CD4-positive, alpha-beta T cell treated with Interleukin-17A for 4 hours (primary cell): Measurements from ENCODE around the gene TMEM69.
"Not testable (repeated sequence)": the region's sequence is repeated elsewhere in the genome, so short reads cannot be mapped to it uniquely, and the experiment has no call there.

Source experiments
- DNase-seq: peaks from one replicate; pipeline ENCODE4 v3.0.0-alpha.2; 2020; ENCODE audit warnings: mixed read lengths

The TMEM69 gene

DNA sequence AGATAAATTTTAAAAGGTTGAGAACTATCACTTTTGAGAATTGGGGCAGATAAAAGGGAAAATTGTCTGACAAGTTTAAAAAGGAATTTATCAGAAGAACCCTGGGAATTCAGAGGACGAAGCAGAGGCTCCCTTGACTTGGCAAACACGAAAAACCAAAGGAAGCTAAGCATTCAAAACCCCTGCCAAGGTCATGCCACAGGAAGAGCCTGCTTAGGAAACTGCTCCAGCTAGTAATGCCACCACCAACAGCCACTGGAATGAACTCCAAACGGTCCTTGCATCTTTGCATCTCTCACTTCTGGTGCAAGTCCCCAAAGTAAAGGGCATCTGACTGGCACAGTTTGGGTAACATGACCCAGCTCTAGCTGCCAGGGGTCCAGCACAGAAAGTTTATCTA lies 8.9 kb upstream of the TMEM69 start:
- no peak for DNase-seq

GRCh38 chr1:45682942-45683341 lies 5.0 kb upstream of the TMEM69 start:
- DNase-seq, result no peak

DNA sequence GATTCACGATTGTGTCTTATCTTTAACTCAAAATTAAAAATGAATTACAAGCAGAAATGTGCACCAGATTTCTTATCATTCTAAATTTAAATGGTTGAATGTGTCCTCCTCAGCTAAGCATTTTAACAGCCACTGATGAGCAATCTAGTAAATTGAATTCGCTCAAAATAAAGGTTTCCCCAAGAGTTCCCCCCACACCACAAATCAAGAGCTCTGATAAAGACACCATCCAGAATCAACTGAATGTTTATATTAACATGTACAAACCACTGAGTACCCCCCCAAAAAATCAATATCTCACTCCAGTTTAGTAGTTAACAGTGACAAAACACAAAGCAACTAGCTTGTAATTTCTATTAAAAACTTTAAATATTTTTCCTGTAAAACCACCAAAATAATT lies 3.6 kb upstream of the TMEM69 start:
- no peak for DNase-seq

DNA sequence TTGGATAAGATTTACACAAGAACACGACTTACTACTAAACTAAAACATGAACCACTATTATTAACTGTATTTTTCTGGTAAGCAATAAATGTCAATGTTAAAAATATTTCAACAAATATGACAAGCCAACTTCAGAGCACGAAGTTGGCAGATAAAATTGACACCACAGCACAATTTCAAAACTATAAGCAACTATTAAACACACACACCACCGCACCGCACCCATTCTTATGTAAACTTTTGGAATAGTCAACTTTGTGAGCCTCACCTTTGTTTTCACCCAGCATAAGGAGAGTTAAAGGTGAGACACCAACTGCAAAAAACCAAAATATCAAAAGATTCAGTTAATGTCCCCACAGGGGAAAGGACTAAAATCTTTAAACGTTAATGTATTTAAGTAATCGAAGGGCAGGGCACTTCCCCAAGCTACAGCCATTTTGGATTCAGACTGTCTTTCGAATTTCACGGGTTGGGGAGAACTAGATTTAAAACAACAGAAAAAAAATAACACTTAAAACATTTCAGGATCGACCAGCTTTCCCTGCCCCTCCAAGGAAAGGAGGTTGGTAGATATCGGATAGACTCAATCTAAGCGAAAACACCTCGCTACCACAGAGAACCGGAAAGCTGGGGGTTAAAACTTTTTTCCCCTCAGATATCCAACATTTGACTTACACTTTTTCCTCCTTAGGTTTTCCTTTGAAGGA lies 2.5 kb upstream of the TMEM69 start:
- no peak for DNase-seq

GRCh38 chr1:45686015-45686287 lies 2.0 kb upstream of the TMEM69 start:
- DNase-seq, result peak; percentile 78

DNA sequence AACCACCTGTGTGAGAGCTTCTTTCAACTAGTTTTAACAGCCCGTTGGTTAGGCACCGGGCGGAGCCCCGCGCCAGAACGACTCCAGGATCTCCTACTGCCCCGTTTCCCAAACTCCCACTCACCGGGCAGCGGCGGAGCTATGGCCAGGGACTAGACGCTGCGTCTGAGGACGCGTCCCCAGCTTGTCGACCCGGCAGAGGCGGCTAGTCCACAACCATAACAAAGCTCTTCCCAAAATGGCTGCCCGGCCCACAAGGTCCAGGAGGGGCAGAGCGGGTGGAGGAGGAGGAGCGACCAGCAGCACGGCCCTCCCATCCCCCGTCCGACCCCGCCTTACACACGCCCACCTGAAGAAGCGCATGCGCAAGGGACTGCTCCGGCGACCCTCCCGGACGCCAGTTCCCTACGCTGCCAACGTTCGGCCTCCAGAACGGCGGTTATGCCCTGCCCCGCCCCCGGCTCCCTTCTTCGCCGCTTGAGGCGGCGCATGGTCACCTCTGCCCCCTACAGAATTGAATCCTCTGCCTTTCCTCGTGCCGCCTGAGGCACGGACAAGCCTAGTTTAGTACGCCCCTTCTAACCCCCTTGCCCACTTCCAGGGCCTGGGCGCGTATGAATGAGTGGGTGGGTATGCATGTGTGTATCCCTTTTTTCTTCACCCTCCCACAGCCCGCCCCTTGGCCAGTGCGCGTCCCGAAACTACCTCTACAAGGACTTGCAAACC lies 1.5 kb upstream of the TMEM69 start, which contains the start of gene GPBP1L1:
TSS of gene GPBP1L1 (minus strand) at position 246 of the 726 bp plus-strand sequence. CDS start 27,446 bp downstream, outside the sequence.
- DNase-seq, result peak; percentile 97

DNA sequence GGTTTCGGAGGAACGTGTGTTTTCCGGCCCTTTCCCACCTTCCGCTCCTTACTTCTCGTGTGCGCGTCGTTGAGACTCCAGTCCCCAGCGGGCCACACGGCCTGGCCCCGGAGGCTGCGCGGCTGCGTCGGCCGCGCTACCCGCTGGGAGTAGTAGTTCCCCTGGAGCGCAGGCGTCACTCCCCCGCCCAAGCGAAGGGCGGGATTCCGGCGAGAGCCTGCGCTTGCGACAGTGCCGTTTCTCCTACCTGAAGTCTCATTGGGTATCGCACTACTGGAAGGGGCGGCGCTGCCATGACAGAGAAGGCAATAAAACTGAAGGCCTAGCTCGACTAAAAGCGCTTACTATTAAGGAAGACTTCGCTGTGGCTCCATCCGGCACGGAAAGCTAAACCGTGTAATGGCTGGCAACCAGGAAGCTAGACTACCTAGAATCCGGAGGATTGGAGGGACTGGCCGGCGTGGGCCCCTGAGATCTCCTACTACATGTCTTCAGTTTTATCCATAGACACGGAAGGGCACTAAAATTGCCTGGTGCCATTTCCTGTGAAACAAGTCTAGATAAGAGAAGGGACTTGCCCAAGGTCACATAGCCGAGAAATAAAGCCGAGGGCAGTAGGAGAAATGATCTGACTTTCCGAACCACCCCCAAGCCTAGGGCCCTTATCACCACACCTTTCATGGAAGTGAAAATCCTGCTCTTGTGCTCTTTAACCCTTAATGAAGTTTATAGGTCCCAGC lies 797 bp upstream of the TMEM69 start:
- DNase-seq, result peak; percentile 97

DNA sequence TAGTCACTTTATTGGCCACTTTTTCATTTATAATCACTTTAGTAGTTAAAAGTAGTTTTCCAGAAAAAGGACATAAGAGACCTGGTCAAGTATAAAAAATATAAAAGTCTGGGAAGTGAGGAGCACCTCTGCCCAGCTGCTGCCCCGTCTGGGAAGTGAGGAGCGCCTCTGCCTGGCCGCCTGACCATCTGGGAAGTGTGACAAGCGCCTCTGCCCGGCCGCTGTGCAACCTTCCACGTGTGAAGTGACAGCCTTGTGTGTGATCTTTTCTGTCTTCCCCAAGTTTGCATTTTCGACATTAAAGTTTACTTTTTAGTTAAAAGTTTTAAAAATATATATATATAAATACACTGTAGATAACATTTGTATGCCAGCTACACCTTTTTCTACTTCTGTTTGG lies 5.8 kb downstream of the TMEM69 start:
- DNase-seq, result not testable (repeated sequence)

GRCh38 chr1:45694823-45695222 lies 6.8 kb downstream of the TMEM69 start:
- DNase-seq, result no peak

DNA sequence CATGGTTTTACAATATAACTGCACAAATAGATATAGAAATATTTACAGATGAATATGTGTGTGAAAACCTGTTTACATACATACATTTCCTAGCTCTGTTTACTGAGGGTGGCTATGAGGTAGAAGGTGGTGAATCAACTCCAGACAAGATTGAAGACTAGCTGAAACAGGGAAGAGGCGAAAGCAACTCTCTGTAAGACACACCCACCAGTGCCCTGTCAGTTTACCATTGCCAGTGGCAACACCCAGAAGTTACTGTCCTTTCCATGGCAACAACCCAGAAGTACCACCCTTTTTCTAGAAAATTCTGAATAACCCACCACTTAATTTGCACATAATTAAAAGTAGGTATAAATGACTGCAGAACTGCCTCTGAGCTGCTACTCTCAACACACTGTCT lies 16.7 kb downstream of the TMEM69 start:
- DNase-seq, result no peak

DNA sequence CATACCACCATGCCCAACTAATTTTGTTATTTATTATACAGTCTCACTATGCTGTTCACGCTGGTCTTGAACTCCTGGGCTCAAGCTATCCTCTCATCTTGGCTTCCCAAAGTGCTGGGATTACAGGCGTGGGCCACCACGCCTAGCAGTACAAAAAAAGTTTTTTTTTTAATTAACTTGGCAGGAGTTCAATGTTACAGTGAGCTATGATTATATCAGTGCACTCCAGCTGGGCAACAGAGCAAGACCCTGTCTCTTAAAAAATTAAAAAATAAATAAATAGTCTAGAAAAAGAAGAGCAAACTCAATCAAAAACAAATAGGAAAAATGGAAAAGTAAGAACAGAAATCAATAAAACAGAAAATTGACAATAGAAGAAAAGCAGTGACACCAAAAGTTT lies 25.7 kb downstream of the TMEM69 start:
- DNase-seq, result no peak

GRCh38 chr1:45716700-45717099 lies 28.7 kb downstream of the TMEM69 start:
- DNase-seq, result no peak

- not testable (repeated sequence) for DNase-seq
These were observed 29.4 kb downstream of the TMEM69 start for GRCh38 chr1:45717386-45717785.

DNA sequence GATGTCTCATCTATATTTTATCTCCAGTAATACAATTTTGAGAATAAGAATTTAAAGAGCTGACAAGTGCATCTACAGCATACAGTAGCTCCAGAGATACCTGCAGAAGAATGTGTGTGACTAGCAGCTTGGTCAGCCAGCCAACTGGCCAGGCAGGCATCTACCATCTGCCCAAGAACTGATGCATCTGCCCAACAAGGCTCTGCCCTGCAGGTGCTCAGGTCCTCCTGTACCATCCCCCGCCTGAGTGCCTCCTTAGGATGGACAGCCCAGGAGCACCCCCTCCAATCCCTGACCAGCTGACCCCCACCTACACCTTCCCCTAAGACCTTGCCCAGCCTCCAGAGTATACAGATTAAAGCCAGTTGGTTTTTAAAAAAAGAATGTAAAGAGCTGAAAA lies 30.3 kb downstream of the TMEM69 start:
- DNase-seq, result no peak

GRCh38 chr1:45721207-45721606 lies 33.2 kb downstream of the TMEM69 start:
- DNase-seq, result no peak

GRCh38 chr1:45722809-45723208 lies 34.8 kb downstream of the TMEM69 start:
- no peak for DNase-seq

- DNase-seq, result no peak
These were observed 35.4 kb downstream of the TMEM69 start for GRCh38 chr1:45723248-45723930.

DNA sequence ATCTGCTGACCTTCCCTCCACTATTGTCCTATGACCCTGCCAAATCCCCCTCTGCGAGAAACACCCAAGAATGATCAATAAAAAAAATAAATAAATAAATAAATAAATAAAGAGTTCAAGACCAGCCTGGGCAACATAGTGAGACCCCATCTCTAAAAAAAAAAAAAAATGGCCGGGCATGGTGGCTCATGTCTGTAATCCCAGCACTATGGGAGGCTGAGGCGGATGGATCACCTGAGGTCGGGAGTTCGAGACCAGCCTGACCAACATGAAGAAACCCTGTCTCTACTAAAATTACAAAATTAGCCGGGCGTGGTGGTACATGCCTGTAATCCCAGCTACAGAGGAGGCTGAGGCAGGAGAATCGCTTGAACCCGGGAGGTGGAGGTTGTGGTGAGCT lies 38.0 kb downstream of the TMEM69 start:
- DNase-seq, result not testable (repeated sequence)

DNA sequence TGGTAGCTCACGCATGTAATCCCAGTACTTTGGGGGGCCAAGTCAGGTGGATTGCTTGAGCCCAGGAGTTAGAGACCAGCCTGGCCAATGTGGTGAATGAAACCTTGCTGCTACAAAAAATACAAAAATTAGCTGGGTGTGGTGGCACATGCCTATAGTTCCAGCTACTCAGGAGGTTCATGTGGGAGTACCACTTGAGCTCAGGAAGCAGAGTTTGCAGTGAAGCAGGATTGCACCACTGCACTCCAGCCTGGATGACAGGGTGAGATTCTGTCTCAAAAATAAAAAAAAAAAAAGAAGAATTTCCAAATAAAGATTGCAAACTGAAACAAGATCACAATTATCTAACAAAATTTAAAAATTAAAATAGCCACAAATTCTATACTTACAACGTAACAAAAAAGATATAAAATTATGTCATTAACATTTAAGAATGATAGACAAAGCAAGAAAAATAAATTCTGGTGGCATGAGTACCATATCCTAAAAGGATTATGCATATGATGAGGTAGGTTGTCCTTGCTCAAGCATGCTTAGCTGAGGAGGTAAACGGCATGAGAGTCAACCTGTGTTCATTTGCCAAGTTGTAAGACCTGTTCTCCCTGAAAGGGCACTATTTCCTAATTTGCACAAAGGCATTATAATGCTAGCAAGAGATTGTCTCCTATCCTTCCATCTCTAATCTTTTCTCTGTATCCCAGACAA lies 42.2 kb downstream of the TMEM69 start:
- DNase-seq, result no peak

DNA sequence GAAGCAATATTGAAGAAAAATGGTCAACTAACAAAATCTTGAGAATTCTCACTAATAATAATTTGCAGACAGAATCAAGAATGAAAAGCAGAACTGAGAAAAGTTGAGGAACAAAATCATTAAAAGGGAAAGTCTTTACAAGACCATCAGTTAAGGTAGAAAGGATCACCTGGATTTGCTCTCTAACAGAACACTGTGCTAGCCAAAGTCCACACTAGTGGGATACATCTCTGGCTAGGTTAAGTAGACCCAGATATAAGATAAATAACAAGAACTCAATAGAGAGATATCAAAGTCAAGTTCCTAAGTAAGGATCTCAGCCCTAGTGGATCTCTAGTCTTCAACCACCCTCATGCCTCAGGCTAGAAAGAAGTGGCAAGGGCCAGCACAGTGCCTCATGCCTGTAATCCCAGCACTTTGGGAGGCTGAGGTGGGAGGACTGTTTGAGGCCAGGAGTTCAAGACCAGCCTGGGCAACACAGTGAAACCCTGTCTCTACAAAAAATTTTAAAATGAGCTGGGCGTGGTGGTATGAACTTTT lies 42.9 kb downstream of the TMEM69 start:
- DNase-seq, result no peak

DNA sequence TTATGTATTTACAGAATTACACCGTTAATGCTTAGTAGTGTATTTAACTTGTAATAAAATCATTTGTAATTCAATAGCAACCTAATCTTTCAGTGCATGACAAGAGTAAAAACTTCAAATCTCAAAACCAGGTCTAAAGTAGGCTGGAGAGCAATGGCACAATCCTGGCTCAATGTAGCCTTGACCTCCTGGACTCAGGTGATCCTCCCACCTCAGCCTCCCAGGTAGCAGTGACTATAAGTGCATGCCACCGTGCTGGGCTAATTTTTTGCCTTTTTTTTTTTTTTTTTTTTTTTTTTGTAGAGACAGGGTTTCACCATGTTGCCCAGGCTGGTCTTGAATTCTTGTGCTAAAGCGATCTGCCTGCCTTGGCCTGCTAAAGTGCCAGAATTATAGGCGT lies 51.2 kb downstream of the TMEM69 start:
- DNase-seq, result no peak

GRCh38 chr1:45739641-45740156 lies 51.7 kb downstream of the TMEM69 start:
- DNase-seq, result not testable (repeated sequence)
